Smooth muscle cell of trachea (primary cell): ENCODE data around the gene PACSIN3. TPM values are rescaled to one million over a fixed set of nuclear protein-coding genes. Genes with fewer than 3 reads are reported as not detected.

Source experiments
- total RNA-seq: library from RNA; depleted of rRNA; stranded (reverse); fragments of >200 nt; gene quantifications from 2 replicates; pipeline ENCODE4 v1.2.1, GENCODE V29; 2014

Gene PACSIN3
- 31.3 and 34.1 TPM in 2 replicates for total RNA-seq

DNA sequence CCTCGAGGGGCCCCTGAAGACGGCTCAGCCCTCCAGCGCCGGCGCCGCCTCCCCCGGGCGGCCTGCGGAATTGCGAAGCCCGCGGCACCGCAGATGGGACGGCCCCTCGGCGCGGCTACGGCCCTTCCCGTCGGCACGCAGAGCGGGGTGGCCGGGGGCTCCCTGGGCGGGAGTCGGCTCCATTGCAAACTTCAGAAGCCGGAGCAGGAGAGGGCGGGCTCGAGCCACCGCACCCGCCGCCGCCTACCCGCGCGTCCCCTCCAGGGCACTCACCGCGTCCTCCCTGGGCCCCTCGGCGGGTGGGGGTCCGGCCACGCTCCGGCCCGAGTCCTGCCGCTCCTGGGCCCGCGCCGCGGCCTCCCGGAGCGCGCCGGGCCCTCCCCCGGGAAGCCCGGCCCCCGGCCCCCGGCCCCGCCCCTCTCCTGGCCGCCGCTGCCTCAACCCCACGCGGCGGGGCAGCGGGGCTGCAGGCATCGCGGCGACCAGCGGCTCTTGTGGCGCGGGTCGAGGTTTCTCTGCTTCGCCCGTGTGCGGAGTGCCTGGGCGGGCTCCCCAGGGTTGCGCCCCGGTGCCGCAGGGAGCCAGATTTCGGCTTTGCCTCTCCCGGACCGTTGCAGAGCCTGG lies at the start of gene PACSIN3:
Gene PACSIN3, minus strand, starts transcription at position 359 of the 624 bp plus-strand sequence. CDS start 3,707 bp downstream, outside the sequence.

DNA sequence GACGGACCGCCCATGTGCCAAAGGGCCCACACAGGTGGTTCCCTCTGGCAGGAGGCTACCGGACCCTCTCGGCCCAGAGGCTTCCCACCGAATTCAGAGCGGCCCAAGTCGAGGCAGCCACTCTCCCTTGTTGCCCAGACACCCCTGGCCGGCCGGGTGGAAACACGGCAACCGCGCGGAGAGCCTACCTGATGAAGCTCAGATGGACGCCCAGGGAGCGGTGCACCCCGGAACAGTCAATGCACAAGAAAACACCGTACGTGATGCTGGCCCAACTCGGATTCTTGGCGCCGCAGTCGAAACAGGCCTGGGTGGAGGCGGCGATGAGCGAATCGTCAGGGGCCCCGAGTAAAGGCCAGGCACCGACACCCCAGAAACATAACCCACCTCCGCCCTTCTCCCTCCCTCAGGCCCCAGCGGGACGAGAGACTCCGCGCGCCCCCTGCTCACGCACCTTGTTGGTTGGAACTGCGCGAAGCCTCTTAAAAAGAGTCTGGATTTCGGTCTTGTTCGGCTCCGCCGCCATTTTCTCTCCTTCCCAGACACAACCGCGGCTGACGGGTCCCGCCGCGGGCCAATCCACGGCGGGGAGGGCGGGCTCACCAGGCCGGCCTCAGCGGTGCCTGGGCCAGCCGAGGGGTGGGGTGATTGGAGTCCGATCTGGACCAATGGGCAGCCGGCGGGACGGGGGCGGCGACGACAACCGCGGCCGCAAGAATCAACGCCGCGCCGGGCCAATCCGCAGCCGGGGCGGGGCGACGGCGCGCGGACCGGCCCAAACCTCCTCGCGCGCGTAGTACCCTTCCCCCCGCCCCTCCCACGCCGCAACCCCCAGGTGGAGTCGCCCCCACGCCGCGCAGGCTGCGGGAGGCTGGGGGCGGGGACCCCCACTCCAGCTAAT lies 9.7 kb downstream of the PACSIN3 start, which contains the start of gene ARFGAP2:
Gene ARFGAP2, minus strand, starts transcription at position 552 of the 901 bp plus-strand sequence. Its CDS starts 26 bp downstream, at position 526.

Other genes starting within 250 kb of the PACSIN3 start
- gene CSTPP1, start 249.7 kb downstream of the PACSIN3 start, total RNA-seq = 25.6 and 27.8 TPM in 2 replicates
- gene ARFGAP2, start 9.6 kb downstream of the PACSIN3 start, total RNA-seq = 140 and 178 TPM in 2 replicates
- 55.6 and 61.2 TPM in 2 replicates for gene DDB2, start 28.5 kb upstream of the PACSIN3 start, total RNA-seq
- gene ACP2, start 62.4 kb upstream of the PACSIN3 start, total RNA-seq = 26.6 and 35.2 TPM in 2 replicates
- gene NR1H3, start 71.6 kb upstream of the PACSIN3 start, total RNA-seq = 25.9 and 51.8 TPM in 2 replicates
- 17.5 and 19.1 TPM in 2 replicates for gene MADD, start 83.7 kb upstream of the PACSIN3 start, total RNA-seq
- gene MYBPC3, start 166.3 kb upstream of the PACSIN3 start, total RNA-seq = not detected in 2 replicates
- gene SPI1, start 192.1 kb upstream of the PACSIN3 start, total RNA-seq = not detected in 2 replicates
- gene SLC39A13, start 222.2 kb upstream of the PACSIN3 start, total RNA-seq = 84.9 and 147 TPM in 2 replicates
- 121 and 239 TPM in 2 replicates for gene PSMC3, start 240.0 kb upstream of the PACSIN3 start, total RNA-seq